Endothelial cell of umbilical vein (primary cell): ENCODE measurements around the gene JARID2. TPM values are rescaled to one million over a fixed set of nuclear protein-coding genes. Genes with fewer than 3 reads are reported as not detected.

Experiments
- BruUV-seq: library from RNA; stranded (reverse); fragments of 400-500 nt; replicated peaks from 2 replicates; lab custom pipeline; 2021; lab: Mats Ljungman, UMichigan
- CTCF ChIA-PET: fragments of 300-600, 350-600 bp; sonication (Branson Sonifier 250); formaldehyde crosslinking; loops from one replicate; lab custom pipeline; 2021; ENCODE audit warnings: antibody characterized with exemption, inconsistent platforms; lab: Charles Lee
- POLR2A ChIA-PET: fragments of 300-600, 350-600 bp; sonication (Branson Sonifier 250); formaldehyde crosslinking; loops from one replicate; lab custom pipeline; 2021; ENCODE audit warnings: antibody characterized with exemption, inconsistent platforms; lab: Charles Lee
- DNase-seq: peaks from one replicate; pipeline ENCODE4 v3.0.0-alpha.2; 2011; ENCODE audit warnings: low read depth, low spot score
- FAIRE-seq: peaks from 2 replicates; lab custom pipeline; 2011; peaks lifted over from hg19 to GRCh38; lab: Jason Lieb, UNC
- H2AFZ ChIP-seq: 2 replicates; pipeline ENCODE4 v1.6.0; 2012; ENCODE audit warnings: low read depth, low read length, control low read depth, inconsistent platforms
- H3K27ac ChIP-seq: 2 replicates; pipeline ENCODE4 v1.5.1; 2011; ENCODE audit warnings: low read depth, mild to moderate bottlenecking, control low read depth, low read length, moderate library complexity; ENCODE audit not compliant: insufficient read depth
- H3K27me3 ChIP-seq, 2 experiments: 2 replicates each; pipeline versions ENCODE4 v1.6.0 to v1.6.1; 2011; ENCODE audit warnings: low read length in 2 of 2, mixed read lengths in 1 of 2; ENCODE audit not compliant: control insufficient read depth in 2 of 2, insufficient read depth in 2 of 2
- H3K36me3 ChIP-seq, 2 experiments: 2 replicates in 1 of 2; 3 replicates in 1 of 2; pipeline ENCODE4 v1.5.1; 2011; ENCODE audit warnings: low read length in 2 of 2, mild to moderate bottlenecking in 1 of 2, moderate library complexity in 1 of 2; ENCODE audit not compliant: control insufficient read depth in 2 of 2, insufficient read depth in 2 of 2; ENCODE audit errors: extremely low read depth in 1 of 2
- H3K4me1 ChIP-seq: 3 replicates; pipeline ENCODE4 v1.5.1; 2011; ENCODE audit warnings: mild to moderate bottlenecking, low read length; ENCODE audit not compliant: control insufficient read depth, insufficient read depth; ENCODE audit errors: extremely low read depth
- H3K4me2 ChIP-seq: 2 replicates; pipeline ENCODE4 v1.6.1; 2011; ENCODE audit warnings: low read length, control low read depth, mixed read lengths; ENCODE audit not compliant: insufficient read depth
- H3K4me3 ChIP-seq, 3 experiments: fragments of 200-600 bp in 1 of 3; sonication (generic), shearing (Covaris generic) in 1 of 3; replicated peaks in 1 of 3; 2 replicates each; pipeline ENCODE4 v1.5.1; 2011 to 2016; ENCODE audit warnings: control low read depth in 3 of 3, low read length in 3 of 3, mild to moderate bottlenecking in 2 of 3, inconsistent platforms in 1 of 3, low read depth in 1 of 3, moderate library complexity in 1 of 3; ENCODE audit not compliant: insufficient read depth in 1 of 3
- H3K79me2 ChIP-seq: 2 replicates; pipeline ENCODE4 v1.6.0; 2012; ENCODE audit warnings: low read length, inconsistent platforms; ENCODE audit not compliant: control insufficient read depth, insufficient read depth
- H3K9ac ChIP-seq: replicated peaks from 2 replicates; pipeline ENCODE3; 2011; ENCODE audit warnings: low read length, control low read depth; ENCODE audit not compliant: insufficient read depth; ENCODE audit errors: extremely low read depth
- H3K9me1 ChIP-seq: replicated peaks from 3 replicates; pipeline ENCODE4 v1.6.0; 2011; ENCODE audit warnings: mild to moderate bottlenecking, low read length; ENCODE audit not compliant: control insufficient read depth, insufficient read depth; ENCODE audit errors: extremely low read depth
- H3K9me3 ChIP-seq: replicated peaks from 2 replicates; pipeline ENCODE4 v1.5.1; 2012; ENCODE audit warnings: low read length, inconsistent platforms; ENCODE audit not compliant: control insufficient read depth, insufficient read depth
- H4K20me1 ChIP-seq: replicated peaks from 2 replicates; pipeline ENCODE3; 2011; ENCODE audit warnings: mild to moderate bottlenecking, low read length; ENCODE audit not compliant: control insufficient read depth, insufficient read depth; ENCODE audit errors: extremely low read depth
- EZH2 ChIP-seq: IDR thresholded peaks from 2 replicates; pipeline ENCODE4 v1.6.1; 2012; ENCODE audit warnings: borderline replicate concordance, low read depth, mild to moderate bottlenecking, moderate library complexity, low read length, inconsistent platforms; ENCODE audit not compliant: severe bottlenecking
- FOS ChIP-seq: IDR thresholded peaks from 2 replicates; pipeline ENCODE4 v1.6.1; 2011; ENCODE audit warnings: mild to moderate bottlenecking, low read length, moderate library complexity, borderline replicate concordance; ENCODE audit not compliant: insufficient read depth
- GATA2 ChIP-seq: IDR thresholded peaks from 2 replicates; pipeline ENCODE4 v1.7.0; 2011; ENCODE audit warnings: low read depth, mild to moderate bottlenecking, moderate library complexity, mixed read lengths, low read length; ENCODE audit not compliant: insufficient read length, insufficient read depth
- JUN ChIP-seq: IDR thresholded peaks from 2 replicates; pipeline ENCODE4 v1.6.1; 2011; ENCODE audit warnings: borderline replicate concordance, low read depth; ENCODE audit not compliant: insufficient read length, insufficient read depth
- MYC ChIP-seq: IDR thresholded peaks from one replicate; pipeline ENCODE4 v1.6.1; 2011; ENCODE audit warnings: mild to moderate bottlenecking, low read depth, low read length
- POLR2A ChIP-seq: IDR thresholded peaks from 2 replicates; pipeline ENCODE4 v1.6.1; 2012; ENCODE audit warnings: low read depth, mild to moderate bottlenecking, control low read depth, low read length
- POLR2AphosphoS5 ChIP-seq: IDR thresholded peaks from 2 replicates; pipeline ENCODE4 v1.6.1; 2012; ENCODE audit warnings: low read depth, mild to moderate bottlenecking, control low read depth, low read length, moderate library complexity; ENCODE audit not compliant: insufficient read depth
- dilution Hi-C: fragments of 300-500 bp; cut with MboI; formaldehyde crosslinking; loops from one replicate; pipeline ENCODE4 v1.15.0; 2019; ENCODE audit warnings: low sequenced_read_pairs; ENCODE audit not compliant: extremely low pct_ligation_motif_present
- intact Hi-C: fragments of 100-400 bp; cut with micrococcal nuclease; formaldehyde crosslinking; loops from one replicate; pipeline ENCODE4 v1.10.0; 2022
- polyA plus RNA-seq, 4 experiments: library from polyadenylated mRNA; depleted of rRNA in 3 of 4; stranded (reverse) in 3 of 4; unstranded in 1 of 4; fragments of >200 nt; gene quantifications; 2 replicates each; pipeline versions ENCODE4 v1.2.1 to v1.2.3, GENCODE V29; 2011 to 2012; ENCODE audit warnings: missing spikeins in 1 of 4
- total RNA-seq: library from RNA; stranded (reverse); gene quantifications from 2 replicates; pipeline ENCODE4 v1.2.3, GENCODE V29; 2021
- TF ChIP-seq, protein P1 (sequence below): IDR thresholded peaks from 2 replicates; pipeline ENCODE4 v1.6.1; 2011; ENCODE audit not compliant: insufficient read depth, insufficient read length
- TF ChIP-seq, protein P2 (sequence below), 2 donors: IDR thresholded peaks; 1 replicate in 1 of 2; 2 replicates in 1 of 2; pipeline ENCODE4 v1.5.1; 2011; ENCODE audit warnings: low read length in 2 of 2, mild to moderate bottlenecking in 2 of 2, moderate library complexity in 2 of 2, control low read depth in 1 of 2, inconsistent platforms in 1 of 2, low read depth in 1 of 2; ENCODE audit not compliant: insufficient read depth in 1 of 2; ENCODE audit errors: extremely low read depth in 1 of 2

Gene JARID2
- total and polyA plus RNA-seq, 2 donors (not counting 3 experiments of a cell fraction or from before 2014, with no cell fraction given): 2.9 to 10.6 TPM

DNA sequence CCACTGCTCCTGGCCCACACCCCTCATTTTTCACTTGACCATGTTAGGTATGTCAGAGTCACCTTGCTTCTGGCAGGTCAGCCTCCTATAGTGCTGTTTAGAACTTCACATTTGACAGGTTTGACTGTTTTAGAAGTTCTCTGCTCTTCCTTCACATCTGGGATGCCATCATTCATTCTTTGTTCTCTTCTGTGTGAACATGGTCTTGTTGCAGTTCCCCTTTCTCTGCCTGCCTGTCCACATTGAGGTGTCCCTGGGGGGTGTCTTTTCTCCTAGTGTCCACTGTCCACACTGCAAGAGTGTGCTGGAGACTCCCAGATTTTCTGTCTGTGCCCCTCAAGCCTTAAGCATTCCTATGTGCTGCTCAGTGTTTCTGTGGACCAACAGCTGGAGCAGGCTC lies 89.5 kb downstream of the JARID2 start:
- H3K4me1 ChIP-seq: no peaks in the 10 kb centered on the region
- no peaks in the 10 kb centered on the region for H3K9me3 ChIP-seq
- intact Hi-C loops (no loop called here), dilution Hi-C loops (no loop called here)
- no peak overlapping the region for H2AFZ ChIP-seq
- H3K4me3 ChIP-seq: no peak overlapping the region
- ChIA-PET CTCF (no interaction called here), POLR2A (no interaction called here)
- no peak overlapping the region for H3K9ac ChIP-seq
- no TSS peak for BruUV-seq
- no peak overlapping the region for H3K4me2 ChIP-seq
- H3K79me2 ChIP-seq: no peaks in the 10 kb centered on the region
- H4K20me1 ChIP-seq: no peaks in the 10 kb centered on the region
- no peaks in the 10 kb centered on the region for H3K36me3 ChIP-seq
- DNase-seq: no peak
- no peak for FAIRE-seq
- TF ChIP-seq GATA2 (no peak), MYC (no peak), JUN (no peak), EZH2 (no peak), FOS (no peak), POLR2A (no peak), POLR2AphosphoS5 (no peak)
- TF ChIP-seq, protein P1, sequence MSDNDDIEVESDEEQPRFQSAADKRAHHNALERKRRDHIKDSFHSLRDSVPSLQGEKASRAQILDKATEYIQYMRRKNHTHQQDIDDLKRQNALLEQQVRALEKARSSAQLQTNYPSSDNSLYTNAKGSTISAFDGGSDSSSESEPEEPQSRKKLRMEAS: no peak
- TF ChIP-seq, protein P2, sequence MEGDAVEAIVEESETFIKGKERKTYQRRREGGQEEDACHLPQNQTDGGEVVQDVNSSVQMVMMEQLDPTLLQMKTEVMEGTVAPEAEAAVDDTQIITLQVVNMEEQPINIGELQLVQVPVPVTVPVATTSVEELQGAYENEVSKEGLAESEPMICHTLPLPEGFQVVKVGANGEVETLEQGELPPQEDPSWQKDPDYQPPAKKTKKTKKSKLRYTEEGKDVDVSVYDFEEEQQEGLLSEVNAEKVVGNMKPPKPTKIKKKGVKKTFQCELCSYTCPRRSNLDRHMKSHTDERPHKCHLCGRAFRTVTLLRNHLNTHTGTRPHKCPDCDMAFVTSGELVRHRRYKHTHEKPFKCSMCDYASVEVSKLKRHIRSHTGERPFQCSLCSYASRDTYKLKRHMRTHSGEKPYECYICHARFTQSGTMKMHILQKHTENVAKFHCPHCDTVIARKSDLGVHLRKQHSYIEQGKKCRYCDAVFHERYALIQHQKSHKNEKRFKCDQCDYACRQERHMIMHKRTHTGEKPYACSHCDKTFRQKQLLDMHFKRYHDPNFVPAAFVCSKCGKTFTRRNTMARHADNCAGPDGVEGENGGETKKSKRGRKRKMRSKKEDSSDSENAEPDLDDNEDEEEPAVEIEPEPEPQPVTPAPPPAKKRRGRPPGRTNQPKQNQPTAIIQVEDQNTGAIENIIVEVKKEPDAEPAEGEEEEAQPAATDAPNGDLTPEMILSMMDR (IDR thresholded peaks at IDR 0.05; ENCODE audit: extremely low read depth in 1 of 2, insufficient read depth in 1 of 2, low read depth in 1 of 2, low read length in 2 of 2): no peak
- H3K9me1 ChIP-seq: no peaks in the 10 kb centered on the region
- H3K27ac ChIP-seq: no peak overlapping the region
- no peaks in the 10 kb centered on the region for H3K27me3 ChIP-seq
